HL-60/S4 treated with phorbol 12-myristate 13-acetate at 8.2 ng/mL for 4 days and 3 days (cell line): Measurements from ENCODE around the gene MNT.

Experiments used
- in situ Hi-C: fragments of 300-500 bp; cut with MboI; formaldehyde crosslinking; loops from 2 replicates; pipeline ENCODE4 v1.15.0; 2022; ENCODE audit warnings: low sequenced_read_pairs

The MNT gene

DNA sequence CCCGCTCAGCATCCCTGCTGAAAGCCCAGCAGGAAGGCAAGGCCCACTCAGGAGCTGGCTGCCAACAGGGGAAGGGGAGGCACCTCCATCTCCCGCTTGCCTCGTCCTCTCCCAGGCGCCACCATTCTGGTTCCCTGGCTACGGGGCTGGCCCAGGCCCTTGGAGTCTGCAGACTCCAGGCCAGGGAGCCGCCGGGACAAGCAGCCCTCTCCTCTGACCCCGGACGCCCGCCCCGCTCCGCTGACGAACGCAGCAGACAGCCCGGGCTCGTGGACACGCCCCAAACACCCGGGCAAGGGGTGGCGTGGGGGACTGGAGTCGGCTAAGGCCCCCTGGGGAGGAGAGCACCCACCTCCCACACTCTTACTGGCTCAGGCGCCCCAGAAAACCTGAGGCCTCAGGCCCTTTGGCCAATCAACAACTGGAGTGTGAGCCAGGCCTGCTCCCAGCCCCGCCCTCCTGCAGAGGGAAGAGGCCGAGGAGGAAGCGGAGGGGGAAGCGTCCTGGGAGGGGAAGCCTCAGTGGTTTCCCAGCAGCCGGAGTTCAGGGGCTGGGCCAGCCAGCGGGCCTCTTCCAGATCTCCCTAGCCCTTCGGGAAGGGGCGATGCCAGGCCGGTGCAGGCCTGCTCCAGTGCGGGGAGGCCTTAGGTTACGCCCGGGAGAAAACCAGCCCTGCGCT is 4.2 kb downstream of the MNT start:
- in situ Hi-C loops = no loop called here

- in situ Hi-C loops = no loop called here
Observed at GRCh38 chr17:2396192-2396567, 4.7 kb downstream of the MNT start.

GRCh38 chr17:2395258-2396181 is 5.3 kb downstream of the MNT start:
- in situ Hi-C loops = no loop called here

GRCh38 chr17:2394775-2395201 is 6.1 kb downstream of the MNT start:
- in situ Hi-C loops = no loop called here

DNA sequence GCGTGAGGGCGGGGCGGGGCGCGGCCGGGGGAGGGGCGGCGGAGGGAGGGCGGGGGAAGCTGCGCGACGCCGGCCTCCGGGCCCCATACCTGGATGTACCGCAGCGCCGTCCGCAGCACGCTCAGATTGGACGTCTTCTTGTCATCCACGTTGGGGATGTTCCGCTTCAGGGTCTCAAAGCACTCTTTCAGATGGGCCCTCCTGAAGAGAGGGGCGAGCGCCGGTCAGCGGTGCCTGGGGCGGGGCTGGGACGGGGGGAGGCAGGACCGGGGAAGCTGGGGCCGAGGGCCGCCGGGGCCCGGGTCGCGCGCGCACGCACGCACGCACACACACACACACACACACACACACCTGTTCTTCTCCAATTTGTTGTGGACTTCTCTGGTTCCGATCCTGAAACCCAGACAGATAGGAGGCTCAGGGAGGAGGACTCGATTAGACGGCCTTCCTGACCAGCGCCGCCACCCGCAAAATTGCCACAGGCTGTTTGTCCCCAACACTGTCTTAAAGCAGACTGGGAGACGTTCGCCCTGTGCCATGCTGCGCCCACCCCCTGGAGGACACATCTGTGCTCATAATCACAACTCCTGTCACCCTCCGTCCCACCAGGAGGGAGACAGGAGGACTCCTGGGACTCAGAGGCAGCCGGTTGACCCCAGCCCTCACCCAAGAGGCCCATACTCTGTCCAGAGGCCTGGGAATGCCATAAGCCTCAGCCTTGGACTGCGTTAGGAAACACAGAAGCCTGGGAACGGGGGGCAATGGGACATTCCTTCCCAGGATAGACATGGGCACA is 6.7 kb downstream of the MNT start:
- in situ Hi-C loops = no loop called here

DNA sequence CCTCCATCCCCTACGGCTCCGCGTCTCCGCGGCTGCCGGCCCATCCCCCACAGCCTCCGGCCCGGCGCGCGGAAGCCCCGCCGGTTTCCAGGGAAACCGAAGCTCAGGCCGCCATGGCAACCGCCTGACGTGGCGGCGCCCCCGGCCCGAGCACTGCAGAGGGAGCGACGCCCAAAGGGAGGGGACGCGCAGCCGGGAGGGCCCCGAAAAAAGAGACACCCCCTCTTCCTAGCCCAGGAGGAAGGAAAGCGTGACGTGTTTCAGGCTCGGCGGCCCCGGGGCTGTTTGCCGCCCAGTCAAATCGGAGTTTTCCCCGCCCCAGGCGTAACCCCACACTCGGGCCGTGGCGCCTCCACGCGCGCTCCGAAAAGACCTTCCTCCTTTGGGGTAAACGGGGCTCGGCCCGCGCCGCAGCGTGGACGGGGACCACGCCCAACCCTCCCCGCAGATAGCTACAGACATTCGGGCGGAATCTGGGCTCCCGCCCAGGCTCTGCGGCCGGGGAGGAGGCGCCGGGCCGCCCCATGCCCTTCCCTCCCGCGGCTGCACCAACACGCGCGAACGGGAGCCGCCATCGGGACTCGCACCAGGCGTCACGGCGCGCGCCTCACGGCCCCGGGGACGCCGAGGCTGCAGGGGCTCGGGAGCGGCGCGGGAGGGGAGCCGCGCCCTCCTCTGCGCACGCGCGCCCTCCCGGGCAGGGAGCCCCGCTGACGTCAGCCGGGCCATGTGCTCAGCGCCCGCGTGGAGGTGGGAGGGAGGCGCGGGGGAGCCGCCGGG is 7.5 kb downstream of the MNT start:
- in situ Hi-C loops = no loop called here

- in situ Hi-C loops = no loop called here
Observed at GRCh38 chr17:2392252-2393173, 8.3 kb downstream of the MNT start.

- in situ Hi-C loops = no loop called here
Observed at GRCh38 chr17:2391597-2392251, 9.1 kb downstream of the MNT start.

GRCh38 chr17:2390199-2390836 is 10.5 kb downstream of the MNT start:
- in situ Hi-C loops = no loop called here

DNA sequence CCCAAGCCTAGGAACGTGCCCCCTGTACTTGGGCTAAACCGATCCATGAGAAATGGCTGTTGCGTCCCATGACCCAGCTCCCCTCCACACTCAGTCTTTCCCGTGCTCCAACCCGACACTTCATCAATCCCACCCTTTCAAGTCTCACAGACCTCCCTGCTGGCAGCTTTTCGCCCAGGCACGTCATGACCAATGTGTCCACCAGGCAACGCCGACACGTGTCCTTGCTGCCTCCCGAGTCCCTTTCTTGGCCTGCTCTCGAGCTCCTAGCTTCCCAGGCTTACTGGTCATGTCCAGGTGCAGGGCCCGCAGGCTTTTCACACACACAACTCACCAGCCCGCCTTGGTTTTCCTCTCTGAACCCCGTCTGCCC is 12.2 kb downstream of the MNT start:
- in situ Hi-C loops = no loop called here

DNA sequence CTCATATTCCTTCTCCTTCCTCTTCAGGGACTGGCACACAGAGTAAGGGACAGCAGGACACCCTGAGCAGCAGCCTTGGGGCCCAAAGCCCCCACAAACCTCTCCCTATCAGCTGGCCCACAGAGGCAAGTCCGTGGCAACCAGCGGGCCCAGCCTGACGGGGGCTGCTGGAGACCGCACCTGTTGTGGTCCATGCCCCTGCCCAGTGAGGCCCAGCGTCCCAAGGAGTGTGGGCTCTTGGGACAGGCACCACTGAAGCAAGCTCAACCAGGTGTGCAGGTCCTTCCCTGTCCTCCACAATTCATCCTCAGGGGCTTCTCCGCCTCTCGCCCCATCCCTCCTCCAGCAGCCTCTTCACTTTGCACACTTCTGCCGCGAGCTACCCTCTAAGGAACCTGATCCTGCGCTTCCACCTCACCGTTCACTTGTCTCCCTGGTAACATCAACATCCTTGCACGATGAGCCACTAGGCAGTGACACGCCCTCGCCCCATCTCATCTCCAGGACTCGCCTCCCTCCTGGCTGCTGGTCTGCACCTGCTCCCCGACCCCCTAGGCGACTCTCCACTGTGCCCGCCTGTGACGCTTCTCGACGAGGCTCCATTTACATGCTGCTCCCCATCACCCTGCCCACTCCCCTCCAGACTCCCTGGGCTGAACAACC is 12.7 kb downstream of the MNT start:
- in situ Hi-C loops = no loop called here

GRCh38 chr17:2387086-2388019 is 13.5 kb downstream of the MNT start:
- in situ Hi-C loops = no loop called here

DNA sequence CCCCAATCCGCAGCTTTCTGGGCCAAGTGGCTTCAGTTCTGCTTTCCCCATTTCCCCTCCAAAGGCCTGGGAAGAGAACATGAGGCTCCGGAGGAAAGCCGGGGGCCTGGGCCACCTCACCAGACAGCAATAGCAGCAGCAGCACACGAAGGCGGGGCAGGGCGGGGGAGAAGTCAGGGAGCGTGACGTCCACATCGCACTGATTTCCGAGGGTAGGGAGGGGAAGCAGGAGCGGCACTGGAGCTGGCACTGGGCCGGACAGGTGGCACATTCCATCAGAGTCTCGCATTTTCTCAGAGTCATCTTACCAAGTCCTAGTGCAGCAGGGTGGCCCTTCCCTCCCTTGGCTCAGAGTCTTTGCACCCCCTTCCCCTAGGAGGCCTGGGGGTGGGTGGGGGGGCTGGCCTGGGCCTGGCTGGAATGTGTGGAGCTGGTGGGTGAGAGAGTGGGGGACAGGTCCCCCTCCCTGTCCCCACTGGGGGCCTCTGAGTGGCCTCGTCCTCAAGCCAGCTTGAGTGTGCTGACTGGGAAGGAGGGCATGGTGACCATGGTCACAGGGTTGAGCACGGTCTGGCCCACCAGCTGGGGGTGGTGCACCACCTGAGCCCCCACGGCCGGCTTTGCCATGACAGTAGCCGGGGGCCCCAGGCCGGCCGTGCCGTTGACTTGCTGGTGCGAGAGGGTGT is 14.3 kb downstream of the MNT start:
- in situ Hi-C loops = no loop called here

DNA sequence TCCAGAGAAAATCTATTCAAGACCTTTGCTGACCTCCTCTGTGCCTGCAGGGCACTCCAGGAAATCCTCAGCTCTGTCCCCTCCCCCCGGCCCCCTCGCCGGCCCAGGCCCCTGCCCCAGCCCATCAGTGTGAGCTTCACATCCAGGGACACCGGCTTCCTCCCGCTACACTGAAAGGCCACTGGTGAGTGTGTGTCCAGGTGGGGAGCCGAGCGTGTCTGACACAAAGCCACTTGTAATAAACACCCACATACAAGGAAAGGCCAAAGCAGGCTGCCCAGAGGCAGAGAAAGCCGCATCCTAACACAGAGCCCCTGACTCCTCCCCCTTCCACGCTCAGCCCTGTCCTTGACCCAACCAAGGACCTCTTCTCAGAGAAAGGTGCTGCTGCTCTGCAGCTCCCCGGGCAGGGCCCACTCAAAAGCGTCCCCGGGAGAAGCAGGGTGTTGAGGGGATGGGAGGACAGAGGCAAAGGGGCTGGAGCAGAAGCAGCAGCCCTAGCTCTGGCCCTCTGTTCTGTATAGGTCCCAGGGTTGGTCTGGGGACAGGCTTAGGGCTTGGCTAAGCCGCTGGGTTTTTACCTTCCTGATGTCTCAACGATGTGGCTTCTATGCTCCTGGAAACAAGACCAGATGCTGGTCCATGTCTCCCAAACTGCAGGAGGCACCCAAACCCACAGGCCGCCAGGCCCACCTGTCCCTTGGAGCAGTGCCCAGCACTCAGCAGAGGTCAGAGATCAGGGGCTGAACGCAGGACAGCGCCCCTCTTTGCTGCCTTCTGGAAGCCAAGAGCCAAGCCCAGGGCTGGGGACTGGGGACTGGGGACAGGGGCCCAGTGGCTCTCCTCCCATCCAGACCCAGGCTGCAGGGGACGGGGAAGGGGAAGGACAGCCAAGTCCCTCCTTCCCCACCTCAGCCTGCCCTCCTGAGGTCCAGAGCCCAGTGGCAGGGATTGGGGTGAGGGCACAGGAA is 15.3 kb downstream of the MNT start:
- in situ Hi-C loops = no loop called here

- in situ Hi-C loops = no loop called here
Observed at GRCh38 chr17:2384439-2385127, 16.3 kb downstream of the MNT start.
